B cell (primary cell): ENCODE results near the gene BRMS1L. TPM values are rescaled to one million over a fixed set of nuclear protein-coding genes. Genes with fewer than 3 reads are reported as not detected.

Source experiments
- ATAC-seq: fragments of 200-7000 bp; cut with Tn5 transposase; one replicate; pipeline ENCODE4 v1.10.0; 2021; ENCODE audit warnings: low read depth, mild to moderate bottlenecking, moderate number of reproducible peaks, moderate library complexity
- CTCF ChIA-PET: fragments of 350-600 bp; sonication (Branson Sonifier 250); formaldehyde crosslinking; loops from one replicate; lab custom pipeline; 2021; ENCODE audit warnings: antibody characterized with exemption, inconsistent platforms; lab: Charles Lee
- POLR2A ChIA-PET: fragments of 350-600 bp; sonication (Branson Sonifier 250); formaldehyde crosslinking; loops from one replicate; lab custom pipeline; 2021; ENCODE audit warnings: antibody characterized with exemption; lab: Charles Lee
- DNase-seq: peaks from one replicate; pipeline ENCODE4 v3.0.0; 2013
- H2AFZ ChIP-seq: 2 replicates; pipeline ENCODE4 v1.6.1; 2012; ENCODE audit warnings: mild to moderate bottlenecking, low read depth, low read length; ENCODE audit not compliant: insufficient read depth, poor library complexity, severe bottlenecking
- H3K27ac ChIP-seq, 2 donors: 1 replicate in 1 of 2; 2 replicates in 1 of 2; pipeline ENCODE4 v1.5.1; 2012 to 2013; ENCODE audit warnings: low read length in 2 of 2, mild to moderate bottlenecking in 2 of 2, moderate library complexity in 1 of 2
- H3K27me3 ChIP-seq, 4 experiments: fragments of 200-600 bp in 1 of 4; sonication (generic) in 1 of 4; replicated peaks in 1 of 4; 1 replicate in 2 of 4; 2 replicates in 2 of 4; pipeline versions ENCODE4 v1.6.1 to v1.7.0; 2013 to 2016; ENCODE audit warnings: low read length in 3 of 4, mild to moderate bottlenecking in 2 of 4, mixed read lengths in 1 of 4, moderate library complexity in 1 of 4; ENCODE audit not compliant: insufficient read depth in 4 of 4, control insufficient read depth in 3 of 4; ENCODE audit errors: control extremely low read depth in 1 of 4
- H3K36me3 ChIP-seq, 2 experiments: replicated peaks in 1 of 2; 1 replicate in 1 of 2; 2 replicates in 1 of 2; pipeline versions ENCODE4 v1.6.1 to v1.7.1; 2013; ENCODE audit warnings: low read length in 1 of 2; ENCODE audit not compliant: insufficient read depth in 2 of 2, control insufficient read depth in 1 of 2; ENCODE audit errors: control extremely low read depth in 1 of 2, extremely low read depth in 1 of 2
- H3K4me1 ChIP-seq, 2 donors: fragments of 200-600 bp in 1 of 2; sonication (generic) in 1 of 2; 1 replicate in 1 of 2; 2 replicates in 1 of 2; pipeline versions ENCODE4 v1.5.1 to v1.6.1; 2013 to 2017; ENCODE audit warnings: low read length in 2 of 2; ENCODE audit not compliant: control insufficient read depth in 2 of 2, insufficient read depth in 2 of 2
- H3K4me2 ChIP-seq: replicated peaks from 2 replicates; pipeline ENCODE3; 2012; ENCODE audit warnings: mild to moderate bottlenecking, low read depth, low read length; ENCODE audit not compliant: poor library complexity, severe bottlenecking
- H3K4me3 ChIP-seq, 5 experiments: fragments of 200-600 bp in 1 of 5; sonication (generic) in 1 of 5; 1 replicate in 3 of 5; 2 replicates in 2 of 5; pipeline versions ENCODE4 v1.5.1 to v1.7.0; 2011 to 2016; ENCODE audit warnings: low read length in 4 of 5, mild to moderate bottlenecking in 4 of 5, low read depth in 2 of 5, control low read depth in 1 of 5, moderate library complexity in 1 of 5; ENCODE audit not compliant: insufficient read depth in 1 of 5; ENCODE audit errors: control extremely low read depth in 1 of 5, extremely low read depth in 1 of 5
- H3K79me2 ChIP-seq: fragments of 200-600 bp; sonication (generic); one replicate; pipeline ENCODE4 v1.6.0; 2016; ENCODE audit warnings: low read length; ENCODE audit not compliant: control insufficient read depth, insufficient read depth
- H3K9ac ChIP-seq: fragments of 200-600 bp; sonication (generic); 2 replicates; pipeline ENCODE4 v1.6.1; 2017; ENCODE audit warnings: mild to moderate bottlenecking, low read length, moderate library complexity
- H3K9me3 ChIP-seq, 3 donors: one replicate each; pipeline versions ENCODE4 v1.6.1 to v1.7.1; 2013; ENCODE audit warnings: low read length in 2 of 3; ENCODE audit not compliant: control insufficient read depth in 2 of 3, insufficient read depth in 1 of 3; ENCODE audit errors: control extremely low read depth in 1 of 3
- H4K20me1 ChIP-seq: 2 replicates; pipeline ENCODE4 v1.6.0; 2012; ENCODE audit warnings: mild to moderate bottlenecking, low read length; ENCODE audit not compliant: insufficient read depth, control insufficient read depth, poor library complexity, severe bottlenecking
- H3K27ac Mint-ChIP-seq: one replicate; pipeline ENCODE4 v1.8.0; 2021; ENCODE audit warnings: mixed read lengths
- H3K27me3 Mint-ChIP-seq: one replicate; pipeline ENCODE4 v1.8.0; 2021; ENCODE audit warnings: mixed read lengths
- H3K4me1 Mint-ChIP-seq: one replicate; pipeline ENCODE4 v1.8.0; 2021; ENCODE audit warnings: mixed read lengths
- H3K4me3 Mint-ChIP-seq: one replicate; pipeline ENCODE4 v1.8.0; 2021; ENCODE audit warnings: mixed read lengths
- H3K9me3 Mint-ChIP-seq: one replicate; pipeline ENCODE4 v1.8.0; 2022; ENCODE audit warnings: mixed read lengths; ENCODE audit not compliant: insufficient read depth
- EZH2 ChIP-seq: IDR thresholded peaks from 2 replicates; pipeline ENCODE4 v1.6.1; 2012; ENCODE audit warnings: borderline replicate concordance, low read depth, mild to moderate bottlenecking, moderate library complexity, low read length; ENCODE audit not compliant: insufficient read depth, poor library complexity, severe bottlenecking
- WGBS: methylation state at CpG from one replicate; pipeline ENCODE4 v1.1.5; 2013; ENCODE audit warnings: missing lambda C conversion rate; ENCODE audit not compliant: insufficient coverage; 5-methylcytosine and 5-hydroxymethylcytosine counted together
- intact Hi-C: fragments of 100-400 bp; cut with micrococcal nuclease; formaldehyde crosslinking; loops from one replicate; pipeline ENCODE4 v1.10.0; 2022
- polyA plus RNA-seq: library from polyadenylated mRNA; depleted of rRNA; stranded (reverse); fragments of >200 nt; gene quantifications from 2 replicates; pipeline ENCODE4 v1.2.3, GENCODE V29; 2012
- total RNA-seq, 2 donors: library from RNA; stranded (reverse); fragments of 120-200 nt in 1 of 2; gene quantifications; 1 replicate in 1 of 2; 2 replicates in 1 of 2; pipeline versions ENCODE4 v1.2.3 to v1.2.4, GENCODE V29; 2013 to 2022
- TF ChIP-seq, protein P1 (sequence below): fragments of 200-600 bp; IDR thresholded peaks from one replicate; pipeline ENCODE4 v1.8.0; 2022; ENCODE audit warnings: antibody characterized with exemption, mild to moderate bottlenecking

The BRMS1L gene
- total and polyA plus RNA-seq, 2 donors (not counting 1 experiment from before 2014, with no cell fraction given), result 1.1 to 4.7 TPM

DNA sequence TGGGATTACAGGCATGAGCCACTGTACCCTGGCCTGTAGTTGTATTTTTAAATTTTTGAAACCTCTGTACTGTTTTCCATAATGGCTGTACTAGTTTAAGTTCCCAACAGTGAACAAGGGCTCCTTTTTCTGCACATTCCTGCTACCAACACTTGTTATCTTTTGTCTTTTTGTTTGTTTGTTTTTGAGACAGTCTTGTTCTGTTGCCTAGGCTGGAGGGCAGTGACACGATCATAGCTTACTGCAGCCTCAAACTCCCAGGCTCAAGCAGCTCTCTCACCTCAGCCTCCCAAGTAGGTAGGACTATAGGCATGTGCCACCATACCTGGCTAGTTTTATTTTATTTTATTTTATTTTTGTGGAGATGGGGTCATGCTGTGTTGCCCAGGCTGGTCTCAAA is 23.0 kb downstream of the BRMS1L start:
- Histone ChIP-seq H3K9ac (no peak overlapping the region), H2AFZ (no peak overlapping the region), H3K27me3 (no peaks in the 10 kb centered on the region), H3K9me3 (peaks cover 0 to 1% (median 0%) of the 10 kb centered on the region in 3 donors), H3K79me2 (no peaks in the 10 kb centered on the region), H3K4me3 (no peak overlapping the region), H3K27ac (no peak overlapping the region), H4K20me1 (no peaks in the 10 kb centered on the region), H3K4me1 (no peaks in the 10 kb centered on the region), H3K4me2 (no peak overlapping the region), H3K36me3 (peaks cover 0 to 7% of the 10 kb centered on the region in 2 experiments)
- CTCF ChIA-PET, result no interaction called here
- intact Hi-C loops, result no loop called here
- ATAC-seq (no peak), DNase-seq (no peak)
- H3K9me3 Mint-ChIP-seq, result peaks cover 3% of the 10 kb centered on the region
- POLR2A ChIA-PET, result no interaction called here
- WGBS, result no CpG with 5 or more reads among the region's 1 CpG
- no peak overlapping the region for H3K27ac Mint-ChIP-seq
- H3K4me1 Mint-ChIP-seq, result no peaks in the 10 kb centered on the region
- H3K27me3 Mint-ChIP-seq, result no peaks in the 10 kb centered on the region
- TF ChIP-seq EZH2, result no peak
- TF ChIP-seq, protein P1, sequence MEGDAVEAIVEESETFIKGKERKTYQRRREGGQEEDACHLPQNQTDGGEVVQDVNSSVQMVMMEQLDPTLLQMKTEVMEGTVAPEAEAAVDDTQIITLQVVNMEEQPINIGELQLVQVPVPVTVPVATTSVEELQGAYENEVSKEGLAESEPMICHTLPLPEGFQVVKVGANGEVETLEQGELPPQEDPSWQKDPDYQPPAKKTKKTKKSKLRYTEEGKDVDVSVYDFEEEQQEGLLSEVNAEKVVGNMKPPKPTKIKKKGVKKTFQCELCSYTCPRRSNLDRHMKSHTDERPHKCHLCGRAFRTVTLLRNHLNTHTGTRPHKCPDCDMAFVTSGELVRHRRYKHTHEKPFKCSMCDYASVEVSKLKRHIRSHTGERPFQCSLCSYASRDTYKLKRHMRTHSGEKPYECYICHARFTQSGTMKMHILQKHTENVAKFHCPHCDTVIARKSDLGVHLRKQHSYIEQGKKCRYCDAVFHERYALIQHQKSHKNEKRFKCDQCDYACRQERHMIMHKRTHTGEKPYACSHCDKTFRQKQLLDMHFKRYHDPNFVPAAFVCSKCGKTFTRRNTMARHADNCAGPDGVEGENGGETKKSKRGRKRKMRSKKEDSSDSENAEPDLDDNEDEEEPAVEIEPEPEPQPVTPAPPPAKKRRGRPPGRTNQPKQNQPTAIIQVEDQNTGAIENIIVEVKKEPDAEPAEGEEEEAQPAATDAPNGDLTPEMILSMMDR, result no peak
- H3K4me3 Mint-ChIP-seq, result no peak overlapping the region

- no peak overlapping the region for H3K9ac ChIP-seq
- Mint-ChIP-seq H3K27me3 (no peaks in the 10 kb centered on the region), H3K4me3 (no peak overlapping the region), H3K9me3 (peaks cover 3% of the 10 kb centered on the region), H3K4me1 (peaks cover 13% of the 10 kb centered on the region), H3K27ac (no peak overlapping the region)
- H3K36me3 ChIP-seq, result no peaks in the 10 kb centered on the region
- H3K79me2 ChIP-seq, result no peaks in the 10 kb centered on the region
- CTCF ChIA-PET, result interaction anchor here (0.7 kb wide), 1 partner anchor 715 kb away, joined by 6 read pairs; no protein-coding TSS in a partner anchor
- no peak overlapping the region for H3K27ac ChIP-seq
- H3K4me2 ChIP-seq, result no peak overlapping the region
- peaks cover 0 to 1% (median 0%) of the 10 kb centered on the region in 3 donors for H3K9me3 ChIP-seq
- H3K27me3 ChIP-seq, result no peaks in the 10 kb centered on the region
- DNase-seq (no peak), ATAC-seq (no peak)
- H3K4me3 ChIP-seq, result no peak overlapping the region
- peaks cover 10% of the 10 kb centered on the region in 2 donors for H3K4me1 ChIP-seq
- 100% methylated on average over 2 of the region's 3 CpGs for WGBS
- TF ChIP-seq, protein P1, result no peak
- no peak for TF ChIP-seq EZH2
- H2AFZ ChIP-seq, result no peak overlapping the region
- POLR2A ChIA-PET, result no interaction called here
- intact Hi-C loops, result no loop called here
- H4K20me1 ChIP-seq, result no peaks in the 10 kb centered on the region
These were observed 25.7 kb downstream of the BRMS1L start for GRCh38 chr14:35851823-35852222.
